HG03520 (cell line): ENCODE data around the gene SMARCA5.

Source experiments
- ATAC-seq: cut with Tn5 transposase; IDR thresholded peaks from one replicate; pipeline ENCODE4 v1.9.1; 2021; ENCODE audit warnings: mild to moderate bottlenecking, moderate library complexity; ENCODE audit not compliant: unreplicated experiment

SMARCA5 gene

DNA sequence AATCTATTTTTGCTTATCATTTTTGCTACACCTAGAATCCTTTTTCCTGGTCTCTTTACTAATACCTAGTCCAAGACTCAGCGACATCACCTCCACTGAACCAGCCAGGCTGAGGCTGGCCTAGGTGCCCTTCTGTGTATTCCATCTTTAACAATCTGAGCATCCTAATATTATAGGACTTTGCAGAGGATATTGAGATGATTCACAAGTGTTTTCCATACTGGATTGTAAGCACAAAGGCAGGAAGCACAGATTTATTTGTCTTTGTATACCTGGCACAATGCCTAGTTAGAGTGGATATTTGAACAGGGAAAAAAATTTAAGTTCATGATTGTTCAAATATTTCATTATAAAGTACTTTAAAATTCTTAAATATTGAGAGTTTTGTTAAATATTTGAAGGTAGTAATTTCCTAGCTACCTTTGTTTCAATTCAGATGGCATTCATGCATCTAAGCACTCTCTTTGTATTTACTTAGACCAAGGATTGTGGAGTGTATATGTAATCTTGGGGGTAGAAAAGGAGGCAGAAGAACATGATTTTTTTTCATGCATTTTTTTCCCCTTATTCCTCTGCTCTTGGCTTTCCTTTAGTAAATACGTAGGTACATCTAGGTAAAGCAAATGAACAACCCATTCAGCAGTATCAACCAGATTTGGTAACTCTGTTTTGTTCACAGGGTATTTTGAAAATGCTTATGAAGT is 18.4 kb downstream of the SMARCA5 start:
- no peak for ATAC-seq

DNA sequence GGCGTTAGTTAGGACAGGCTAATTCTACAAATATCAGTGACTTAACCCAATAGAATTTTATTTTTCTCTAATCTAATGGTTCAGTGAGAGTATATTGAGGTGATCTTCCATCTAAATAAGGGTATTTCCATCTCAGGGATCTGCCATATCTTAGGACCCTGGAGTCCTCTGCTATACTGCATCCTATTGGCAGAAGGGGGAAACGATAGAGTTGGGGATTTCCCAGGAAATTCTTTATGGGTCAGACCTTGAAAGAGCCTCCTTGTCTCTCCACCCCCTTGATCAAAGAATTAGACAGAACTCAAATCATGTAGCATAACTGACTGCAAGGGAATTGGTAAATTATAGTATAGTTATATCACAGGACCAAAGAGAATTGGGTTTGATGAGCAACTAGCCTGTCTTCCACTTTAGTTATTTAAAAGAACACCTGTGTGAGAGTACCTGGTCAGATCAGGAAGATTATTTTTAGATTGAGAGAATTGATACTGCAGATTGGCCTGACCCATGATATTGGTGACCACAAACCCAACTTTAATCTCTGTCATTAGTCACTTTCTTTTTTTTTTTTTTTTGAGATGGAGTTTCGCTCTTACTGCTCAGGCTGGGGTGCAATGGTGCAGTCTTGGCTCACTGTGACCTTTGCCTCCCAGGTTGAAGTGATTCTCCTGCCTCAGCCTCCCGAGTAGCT is 25.6 kb downstream of the SMARCA5 start:
- no peak for ATAC-seq

DNA sequence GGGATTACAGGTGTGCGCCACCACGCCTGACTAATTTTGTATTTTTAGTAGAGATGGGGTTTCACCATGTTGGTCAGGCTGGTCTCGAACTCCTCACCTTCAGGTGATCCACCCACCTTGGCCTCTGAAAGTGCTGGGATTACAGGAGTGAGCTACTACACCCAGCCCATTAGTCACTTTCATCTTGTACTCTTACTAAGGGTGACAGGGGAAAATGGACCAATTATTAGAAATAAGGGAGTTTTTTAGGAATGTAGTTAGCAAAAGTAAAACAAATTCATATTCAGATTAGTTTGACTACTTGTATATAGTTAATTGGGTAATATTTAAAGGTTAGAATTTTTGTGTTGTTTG is 26.1 kb downstream of the SMARCA5 start:
- ATAC-seq = no peak

DNA sequence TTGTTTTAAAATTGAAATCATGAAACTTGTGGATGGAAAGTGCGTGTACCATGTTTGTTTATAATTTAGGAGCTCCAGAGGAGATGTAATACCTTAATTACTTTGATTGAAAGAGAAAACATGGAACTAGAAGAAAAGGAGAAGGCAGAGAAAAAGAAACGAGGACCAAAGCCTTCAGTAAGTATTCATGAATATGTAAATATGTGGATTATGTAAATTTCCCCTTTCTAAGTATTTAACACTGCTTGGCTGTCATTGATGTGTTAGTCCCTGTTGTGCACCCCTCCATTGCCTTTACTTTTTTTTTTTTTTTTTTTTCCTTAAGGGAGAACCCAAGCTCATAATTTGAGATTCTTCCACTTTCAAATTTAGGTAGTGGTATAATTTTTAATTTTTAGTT is 36.4 kb downstream of the SMARCA5 start:
- no peak for ATAC-seq

DNA sequence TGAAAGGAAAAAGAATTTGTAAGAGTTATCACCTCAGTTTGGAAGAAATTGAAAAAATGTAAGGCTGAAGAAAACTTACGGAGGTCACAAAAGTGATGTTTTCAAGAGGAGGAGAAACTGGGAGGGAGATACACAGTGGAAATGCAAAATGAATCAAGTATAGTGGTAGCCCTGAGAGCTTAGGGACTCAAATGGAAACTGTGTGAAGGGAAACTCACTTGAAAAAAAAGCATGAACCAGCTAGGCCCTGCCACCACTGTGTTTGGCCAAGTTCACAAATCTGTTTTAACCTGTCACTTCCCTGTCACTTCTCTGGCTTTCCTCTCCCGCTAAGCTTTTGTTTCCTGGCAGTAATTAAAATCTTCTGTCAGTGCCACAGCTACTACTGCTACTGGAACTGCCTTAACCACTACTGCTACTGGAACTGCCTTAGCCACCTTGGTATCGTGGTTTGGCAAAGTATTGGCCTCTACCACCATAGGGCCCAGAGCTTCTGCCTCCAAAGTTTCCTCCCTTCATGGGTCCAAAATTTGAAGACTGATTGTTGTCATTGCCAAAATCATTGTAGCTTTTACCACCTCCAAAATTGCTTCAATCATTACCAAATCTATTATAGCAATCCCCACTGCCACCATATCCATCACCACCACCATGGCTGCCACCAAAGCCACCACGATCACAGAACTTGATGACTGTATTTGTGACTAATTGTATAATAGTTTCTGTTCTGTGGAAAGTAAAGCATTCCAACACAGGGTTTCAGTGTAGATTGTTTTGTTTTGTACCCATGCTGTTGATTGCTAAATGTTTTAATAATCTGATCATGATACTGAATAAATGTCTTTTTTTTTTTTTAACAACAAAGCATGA is 41.5 kb downstream of the SMARCA5 start:
- ATAC-seq = peak; percentile 57

DNA sequence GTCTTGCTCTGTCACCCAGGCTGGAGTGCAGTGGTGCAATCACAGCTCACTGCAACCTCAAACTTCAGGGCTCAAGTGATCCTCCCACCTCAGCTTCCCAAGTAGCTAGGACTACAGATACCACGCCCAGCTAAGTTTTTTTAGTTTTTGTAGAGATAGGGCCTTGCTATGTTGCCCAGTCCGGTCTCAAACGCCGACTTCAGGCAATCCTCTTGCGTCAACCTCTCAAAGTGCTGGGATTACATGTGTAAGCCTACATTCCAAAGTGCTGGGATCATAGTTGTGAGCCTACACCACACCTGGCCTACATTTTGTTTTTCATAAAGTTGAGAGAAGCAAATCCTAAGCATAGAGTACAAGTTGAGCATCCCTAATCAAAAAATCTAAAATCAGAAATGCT is 42.2 kb downstream of the SMARCA5 start:
- no peak for ATAC-seq

DNA sequence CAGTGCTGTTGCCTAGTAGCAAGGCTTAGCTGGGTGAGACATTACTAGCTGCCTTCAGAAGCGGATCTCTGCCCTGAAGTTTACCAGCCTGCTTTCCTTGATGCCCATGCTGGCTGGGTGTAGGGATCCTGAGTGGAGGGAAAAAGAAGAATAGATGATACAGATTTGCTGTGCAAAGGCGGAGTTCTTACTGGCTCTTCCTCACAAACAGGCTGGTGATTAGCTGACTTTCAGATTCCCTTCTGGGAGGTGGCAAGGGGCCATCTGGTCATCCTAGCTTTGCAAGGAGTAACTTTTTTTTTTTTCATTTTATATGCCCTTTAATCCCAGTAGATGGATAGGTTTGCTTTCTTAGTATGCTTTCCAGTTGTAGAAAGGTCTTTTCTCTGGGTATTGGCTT is 44.8 kb downstream of the SMARCA5 start:
- ATAC-seq = no peak

DNA sequence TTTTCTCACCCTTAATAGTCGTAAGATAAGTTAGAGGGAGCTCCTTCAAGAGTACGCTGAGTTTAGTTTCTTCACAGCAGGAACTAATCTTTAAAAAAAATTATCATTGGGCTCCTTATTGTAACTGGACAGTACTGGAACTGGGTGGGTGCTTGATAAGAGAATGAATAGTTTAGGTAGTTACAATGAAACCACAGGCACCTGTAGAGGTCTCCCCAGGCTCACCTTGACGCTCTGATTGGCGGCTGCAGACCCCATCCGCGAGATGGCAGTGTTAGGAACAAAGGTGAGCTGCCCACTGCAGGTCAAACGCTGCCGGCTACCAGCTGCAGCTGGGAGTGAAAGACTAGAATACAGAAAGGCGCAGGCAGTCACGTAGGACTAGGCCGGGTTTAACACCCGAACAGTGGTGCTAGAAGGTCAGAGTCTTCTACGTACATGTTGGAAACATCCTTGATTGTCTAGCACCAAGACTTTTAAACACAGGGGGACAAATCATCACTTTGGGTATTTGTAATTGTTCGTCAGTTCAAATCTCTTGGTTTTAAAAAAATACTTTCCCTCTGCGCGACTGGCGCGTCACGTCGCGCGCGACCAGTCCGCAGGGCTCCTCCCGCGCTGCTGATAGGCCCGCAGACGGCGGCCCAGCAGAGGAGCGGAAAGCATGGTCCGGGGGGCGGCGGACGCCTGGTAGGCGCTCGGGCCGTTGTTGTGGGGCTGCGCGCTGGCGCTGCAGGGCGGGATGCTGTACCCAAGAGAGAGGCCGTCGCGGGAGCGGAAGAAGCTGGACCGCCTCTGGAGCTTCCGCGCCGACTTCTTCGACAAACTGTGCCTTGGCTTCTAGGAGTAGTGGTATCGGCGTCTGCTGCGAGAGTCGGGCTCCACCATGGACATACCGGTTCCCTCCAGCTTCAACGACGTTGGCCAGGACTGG is 45.6 kb downstream of the SMARCA5 start:
- peak; percentile 76 for ATAC-seq

DNA sequence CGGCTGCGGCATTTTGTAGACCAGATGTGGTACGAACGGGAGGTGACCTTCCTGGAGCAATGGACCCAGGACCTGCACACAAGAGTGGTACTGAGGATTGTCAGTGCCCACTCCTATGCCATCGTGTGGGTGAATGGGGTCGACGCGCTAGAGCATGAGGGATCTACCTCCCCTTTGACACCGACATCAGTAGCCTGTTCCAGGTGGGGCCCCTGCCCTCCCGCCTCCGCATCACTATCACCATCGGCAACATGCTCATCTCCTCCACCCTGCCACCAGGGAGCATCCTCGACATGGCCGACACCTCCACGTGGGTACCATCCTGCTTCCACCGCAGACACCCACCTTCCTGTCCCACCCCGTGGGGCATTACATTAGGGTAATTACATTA is 46.2 kb downstream of the SMARCA5 start:
- no peak for ATAC-seq

DNA sequence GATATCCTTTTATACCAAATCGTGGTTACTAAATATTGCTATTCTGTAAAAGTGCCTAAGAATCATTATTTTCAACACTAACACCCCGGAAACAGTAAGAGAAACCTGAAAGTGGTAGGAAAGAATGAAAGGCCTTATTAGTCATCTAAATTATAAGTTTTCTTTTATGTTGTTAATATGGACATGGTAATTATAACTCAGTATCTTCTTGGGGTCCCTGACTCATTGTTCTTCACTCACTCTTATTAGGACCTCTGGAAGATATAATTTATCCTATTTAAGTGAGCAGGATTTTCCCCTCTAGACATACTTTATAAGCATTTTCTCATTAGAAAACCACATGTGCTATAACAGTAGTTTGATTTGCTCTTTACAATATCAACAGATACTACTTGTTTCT is 51.0 kb downstream of the SMARCA5 start:
- no peak for ATAC-seq

DNA sequence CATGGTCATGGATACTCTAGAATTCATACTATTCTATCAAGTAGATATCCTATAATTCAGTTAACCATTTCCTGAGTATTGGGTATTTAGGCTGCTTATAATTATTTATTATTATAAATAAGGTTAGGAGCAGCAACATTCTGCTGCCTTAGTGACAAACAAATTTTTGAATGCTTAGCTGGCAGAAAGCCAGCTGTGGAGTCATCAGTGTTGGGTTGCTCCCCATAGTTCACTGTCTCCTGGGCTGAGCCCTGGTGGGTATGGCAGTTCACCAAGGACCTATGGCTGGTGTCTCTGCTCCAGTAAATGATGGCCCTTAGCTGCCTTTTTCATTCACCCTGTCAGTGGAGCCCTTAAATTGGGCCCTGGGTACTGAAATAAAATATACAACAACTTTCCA is 61.8 kb downstream of the SMARCA5 start:
- ATAC-seq = no peak

DNA sequence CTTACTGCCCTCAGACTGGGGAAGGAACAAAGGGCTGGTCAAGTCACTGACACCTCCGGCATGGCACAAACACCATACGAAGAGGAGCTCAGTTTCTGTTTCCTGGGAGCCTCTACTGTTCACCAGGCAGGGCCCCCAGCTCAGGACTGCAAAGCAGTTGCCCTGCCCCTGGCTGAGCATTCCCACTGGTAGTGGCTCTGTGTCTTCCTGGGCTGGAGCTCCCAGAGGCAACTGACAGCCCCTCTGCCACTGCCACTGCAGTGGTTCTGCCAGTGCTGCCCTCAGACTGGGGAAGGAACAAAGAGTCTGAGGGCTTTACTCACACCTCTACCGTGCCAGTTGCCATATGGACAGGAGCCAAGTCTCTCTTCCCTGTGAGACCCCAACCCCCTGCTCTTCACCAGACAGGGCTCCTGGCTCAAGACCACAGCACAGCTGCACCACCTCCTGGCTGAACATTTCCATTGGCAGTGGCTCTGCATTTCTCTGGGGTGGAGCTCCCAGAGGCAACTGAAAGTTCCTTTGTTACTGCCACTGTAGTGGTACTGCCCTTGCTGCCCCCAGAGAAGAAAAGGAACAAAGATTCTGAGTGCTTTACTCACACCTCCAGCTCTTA is 67.9 kb downstream of the SMARCA5 start:
- no peak for ATAC-seq

DNA sequence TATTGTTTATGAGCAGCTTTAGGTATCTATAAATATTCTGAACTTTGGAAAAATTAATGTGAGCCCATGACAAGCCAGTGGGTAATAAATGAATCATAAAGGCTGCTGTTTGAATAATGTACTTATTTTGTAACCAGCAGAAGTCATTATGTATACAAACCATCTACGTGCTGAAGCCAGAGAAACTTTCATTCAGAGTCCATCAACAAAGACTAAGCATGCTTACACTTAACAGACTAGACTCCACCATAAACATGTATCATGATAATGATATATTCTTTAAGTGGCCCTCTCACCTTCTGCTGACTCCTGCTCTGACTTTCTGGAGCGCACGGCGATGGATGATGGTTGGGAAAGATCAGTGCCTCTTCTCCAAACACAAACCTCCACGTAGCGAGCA is 72.0 kb downstream of the SMARCA5 start:
- ATAC-seq = no peak

DNA sequence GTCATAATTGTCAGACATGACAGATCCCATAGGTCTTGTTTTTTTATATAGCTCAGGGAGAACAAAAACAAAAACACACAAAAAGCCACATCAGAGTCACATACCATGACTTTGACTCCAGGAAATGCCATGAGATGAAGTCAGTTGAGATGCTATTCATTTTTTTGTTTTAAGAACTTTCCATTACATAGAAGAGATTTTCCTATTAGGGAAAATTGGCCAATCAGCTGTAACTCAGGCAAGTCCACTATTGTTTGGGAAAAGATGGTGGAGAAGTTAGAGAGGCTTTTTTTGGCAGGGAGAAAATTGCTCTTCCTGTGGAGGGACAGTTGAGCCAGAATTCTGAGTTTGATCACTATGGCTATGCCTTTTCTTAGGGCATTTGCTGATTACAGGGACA is 72.6 kb downstream of the SMARCA5 start:
- ATAC-seq = no peak

DNA sequence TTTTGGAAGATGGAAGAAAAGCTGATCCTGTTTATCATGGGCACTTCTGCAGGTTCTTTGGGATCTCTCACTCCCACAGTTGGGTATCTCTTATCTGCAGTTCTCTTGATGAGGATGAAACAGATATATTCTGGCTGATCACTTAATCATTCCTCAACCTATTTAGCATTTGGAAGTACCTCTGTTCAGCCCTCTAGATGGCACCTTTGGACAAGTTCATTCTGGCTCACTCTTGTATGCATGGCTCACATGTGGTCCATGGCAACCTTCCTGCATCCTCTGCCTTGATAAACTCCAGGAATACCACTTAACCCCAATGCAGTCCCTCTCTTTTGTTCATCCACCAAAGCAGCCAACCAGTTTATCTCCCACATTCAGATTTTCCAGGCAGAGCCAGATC is 74.2 kb downstream of the SMARCA5 start:
- no peak for ATAC-seq

DNA sequence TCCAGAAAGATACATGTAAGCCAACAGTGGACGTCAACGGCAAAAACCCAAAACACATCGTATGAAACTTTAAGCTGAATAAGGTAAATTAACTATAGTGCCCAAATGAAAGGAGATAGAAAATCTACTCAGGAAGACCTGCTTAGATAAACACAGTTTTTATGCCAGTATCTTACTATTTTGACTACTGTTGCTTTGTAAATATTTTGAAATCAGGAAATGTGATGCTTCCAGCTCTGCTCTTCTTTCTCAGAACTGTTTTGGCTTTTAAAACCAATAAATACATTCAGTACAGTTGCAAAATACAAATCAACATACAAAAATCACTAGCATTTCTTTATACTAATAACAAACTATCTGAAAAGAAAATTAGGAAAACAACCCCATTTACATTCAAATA is 83.8 kb downstream of the SMARCA5 start:
- ATAC-seq = no peak

DNA sequence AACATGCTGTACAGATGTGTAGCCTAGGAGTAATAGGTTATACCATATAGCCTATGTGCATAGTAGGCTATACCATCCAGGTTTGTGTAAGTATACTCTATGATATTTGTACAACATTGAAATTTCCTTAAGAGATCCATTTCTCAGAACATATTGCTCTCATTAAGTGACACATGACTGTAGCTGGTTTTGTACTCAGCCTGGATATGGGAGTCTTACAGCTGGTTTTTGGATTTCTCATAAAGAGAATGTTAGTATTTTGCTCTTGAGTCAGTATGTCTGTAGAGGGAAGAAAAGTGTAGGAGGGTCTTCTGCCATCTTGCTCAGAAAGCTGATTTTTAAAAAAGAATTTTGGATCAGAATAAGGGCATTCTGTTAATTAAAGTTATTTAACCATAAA is 85.3 kb downstream of the SMARCA5 start:
- no peak for ATAC-seq

DNA sequence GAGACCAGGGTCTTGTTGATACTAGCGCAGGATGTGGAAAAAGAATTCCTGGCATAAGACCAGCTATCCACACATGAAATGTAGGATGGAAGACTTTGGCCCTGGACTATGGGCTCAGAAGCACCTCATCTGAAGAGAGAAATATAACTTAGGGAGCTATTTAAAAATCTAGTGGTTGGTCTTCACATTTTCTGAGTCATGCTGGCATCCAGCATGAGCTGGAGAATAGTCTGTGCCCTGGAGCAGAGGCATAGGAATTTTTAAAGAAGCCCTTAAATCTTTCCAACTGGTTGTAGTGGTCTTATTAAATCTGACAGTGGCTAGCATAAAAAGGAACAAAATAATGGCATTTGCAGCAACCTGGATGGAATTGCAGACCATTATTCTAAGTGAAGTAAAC is 86.3 kb downstream of the SMARCA5 start:
- ATAC-seq = no peak

DNA sequence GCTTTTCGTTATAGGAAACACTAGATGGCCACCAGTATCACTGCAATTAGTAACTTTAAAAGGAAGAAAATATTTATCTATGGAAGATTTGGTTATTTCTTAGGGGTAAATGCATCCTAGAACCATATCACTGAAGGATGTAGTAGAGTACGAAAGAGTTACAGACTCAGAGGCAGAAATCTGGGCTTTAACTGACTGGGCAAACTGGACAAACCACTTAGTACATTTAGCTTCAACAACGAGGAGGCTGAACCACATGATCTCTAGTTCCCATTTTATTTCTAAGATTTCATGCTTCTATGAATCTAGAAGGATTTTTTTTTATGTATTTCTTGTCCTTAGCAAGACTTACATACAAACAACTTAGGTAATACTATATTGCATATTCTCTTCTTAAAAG is 93.0 kb downstream of the SMARCA5 start:
- ATAC-seq = no peak
